Mucosa of rectum (tissue), 2 donors: ENCODE measurements around the gene IP6K1.
A peak's percentile ranks its signal among the peaks of the same experiment; 100 is the strongest.

Source experiments
- H3K27ac ChIP-seq, 2 donors: one replicate each; pipeline ENCODE4 v1.7.0; 2013; ENCODE audit warnings: inconsistent platforms in 2 of 2, low read depth in 2 of 2, low read length in 2 of 2
- H3K27me3 ChIP-seq, 2 donors: one replicate each; pipeline ENCODE4 v1.7.0; 2013; ENCODE audit warnings: low read length in 2 of 2; ENCODE audit not compliant: control insufficient read depth in 2 of 2, insufficient read depth in 2 of 2
- H3K36me3 ChIP-seq, 2 donors: one replicate each; pipeline ENCODE4 v1.7.0; 2013; ENCODE audit warnings: low read length in 2 of 2; ENCODE audit not compliant: control insufficient read depth in 2 of 2, insufficient read depth in 2 of 2
- H3K4me1 ChIP-seq, 2 donors: one replicate each; pipeline ENCODE4 v1.7.0; 2013; ENCODE audit warnings: low read length in 2 of 2, mild to moderate bottlenecking in 1 of 2; ENCODE audit not compliant: control insufficient read depth in 2 of 2, insufficient read depth in 2 of 2
- H3K4me3 ChIP-seq, 2 donors: one replicate each; pipeline ENCODE4 v1.7.0; 2013; ENCODE audit warnings: low read length in 2 of 2
- H3K9ac ChIP-seq, 2 donors: one replicate each; pipeline ENCODE4 v1.7.0; 2013; ENCODE audit warnings: low read length in 2 of 2, low read depth in 1 of 2, mild to moderate bottlenecking in 1 of 2
- H3K9me3 ChIP-seq, 2 donors: one replicate each; pipeline ENCODE4 v1.7.0; 2013; ENCODE audit warnings: low read length in 2 of 2; ENCODE audit not compliant: control insufficient read depth in 2 of 2
- donor health status: healthy.
- donor health status: Normal muscosa, but diverticular disease.

Gene IP6K1

GRCh38 chr3:49805367-49805782 lies 19.0 kb upstream of the IP6K1 start:
- Histone ChIP-seq H3K9me3 (no peaks in the 10 kb centered on the region), H3K27ac (peak overlapping the region; percentile 60 to 69), H3K4me1 (peaks cover 23 to 27% of the 10 kb centered on the region in 2 donors), H3K9ac (peak overlapping the region in 1 of 2 donors; percentile 12), H3K36me3 (peaks cover 14 to 17% of the 10 kb centered on the region in 2 donors), H3K4me3 (no peak overlapping the region), H3K27me3 (peaks cover 0 to 2% of the 10 kb centered on the region in 2 donors)

GRCh38 chr3:49804141-49805041 lies 18.0 kb upstream of the IP6K1 start:
- Histone ChIP-seq H3K4me3 (peak overlapping the region; percentile 75 to 89), H3K27me3 (peaks cover 0 to 2% of the 10 kb centered on the region in 2 donors), H3K27ac (peak overlapping the region in 1 of 2 donors; percentile 90), H3K9me3 (no peaks in the 10 kb centered on the region), H3K9ac (no peak overlapping the region), H3K4me1 (peaks cover 23 to 27% of the 10 kb centered on the region in 2 donors), H3K36me3 (peaks cover 5 to 7% of the 10 kb centered on the region in 2 donors)

- peak overlapping the region; percentile 77 to 90 for H3K27ac ChIP-seq
- H3K27me3 ChIP-seq, result peaks cover 0 to 2% of the 10 kb centered on the region in 2 donors
- peaks cover 23 to 27% of the 10 kb centered on the region in 2 donors for H3K4me1 ChIP-seq
- no peaks in the 10 kb centered on the region for H3K36me3 ChIP-seq
- H3K4me3 ChIP-seq, result peak overlapping the region; percentile 75 to 89
- H3K9ac ChIP-seq, result peak overlapping the region; percentile 56 to 72
- H3K9me3 ChIP-seq, result no peaks in the 10 kb centered on the region
Measured at GRCh38 chr3:49803465-49804140, 17.3 kb upstream of the IP6K1 start.

GRCh38 chr3:49802719-49803464 lies 16.6 kb upstream of the IP6K1 start, which contains the start of gene INKA1:
Gene INKA1 (plus strand): TSS chr3:49803261. CDS start chr3:49803393, 132 bp downstream.
- H3K9ac ChIP-seq, result peak within 1 kb of the TSS; percentile 72 to 82
- peak within 1 kb of the TSS; percentile 83 to 90 for H3K27ac ChIP-seq
- peak within 1 kb of the TSS; percentile 75 to 89 for H3K4me3 ChIP-seq
- peaks cover 23 to 27% of the 10 kb centered on the region in 2 donors for H3K4me1 ChIP-seq
- H3K36me3 ChIP-seq, result no peaks in the 10 kb centered on the region
- H3K27me3 ChIP-seq, result peaks cover 0 to 2% of the 10 kb centered on the region in 2 donors
- no peaks in the 10 kb centered on the region for H3K9me3 ChIP-seq

- H3K4me3 ChIP-seq, result no peak overlapping the region
- peaks cover 23 to 27% of the 10 kb centered on the region in 2 donors for H3K4me1 ChIP-seq
- peaks cover 0 to 2% of the 10 kb centered on the region in 2 donors for H3K27me3 ChIP-seq
- H3K9me3 ChIP-seq, result no peaks in the 10 kb centered on the region
- no peaks in the 10 kb centered on the region for H3K36me3 ChIP-seq
- no peak overlapping the region for H3K27ac ChIP-seq
- no peak overlapping the region for H3K9ac ChIP-seq
Measured at GRCh38 chr3:49801160-49801559, 14.8 kb upstream of the IP6K1 start.

- peaks cover 0 to 2% of the 10 kb centered on the region in 2 donors for H3K27me3 ChIP-seq
- H3K4me1 ChIP-seq, result peaks cover 14 to 16% of the 10 kb centered on the region in 2 donors
- H3K36me3 ChIP-seq, result no peaks in the 10 kb centered on the region
- no peak within 1 kb of the TSS for H3K27ac ChIP-seq
- no peak within 1 kb of the TSS for H3K4me3 ChIP-seq
- H3K9ac ChIP-seq, result no peak within 1 kb of the TSS
- no peaks in the 10 kb centered on the region for H3K9me3 ChIP-seq
Measured at GRCh38 chr3:49799761-49800160, 13.4 kb upstream of the IP6K1 start, which contains the start of gene CDHR4. Gene CDHR4 (minus strand): TSS chr3:49799873. CDS start chr3:49799812, 61 bp downstream.

- no peaks in the 10 kb centered on the region for H3K36me3 ChIP-seq
- H3K4me3 ChIP-seq, result no peak overlapping the region
- peaks cover 0 to 2% of the 10 kb centered on the region in 2 donors for H3K27me3 ChIP-seq
- no peak overlapping the region for H3K27ac ChIP-seq
- H3K4me1 ChIP-seq, result peaks cover 9 to 13% of the 10 kb centered on the region in 2 donors
- no peaks in the 10 kb centered on the region for H3K9me3 ChIP-seq
- H3K9ac ChIP-seq, result no peak overlapping the region
Measured at GRCh38 chr3:49799105-49799504, 12.8 kb upstream of the IP6K1 start.

- no peaks in the 10 kb centered on the region for H3K27me3 ChIP-seq
- H3K4me3 ChIP-seq, result no peak overlapping the region
- no peak overlapping the region for H3K27ac ChIP-seq
- no peaks in the 10 kb centered on the region for H3K4me1 ChIP-seq
- no peaks in the 10 kb centered on the region for H3K9me3 ChIP-seq
- no peak overlapping the region for H3K9ac ChIP-seq
- H3K36me3 ChIP-seq, result no peaks in the 10 kb centered on the region
Measured at GRCh38 chr3:49794926-49795905, 8.9 kb upstream of the IP6K1 start.

- no peak overlapping the region for H3K27ac ChIP-seq
Measured at GRCh38 chr3:49794431-49794830, 8.1 kb upstream of the IP6K1 start.

More at GRCh38 chr3:49794431-49794830, 8.1 kb upstream of the IP6K1 start:
- Histone ChIP-seq H3K4me3 (no peak overlapping the region), H3K9ac (no peak overlapping the region), H3K27me3 (no peaks in the 10 kb centered on the region), H3K36me3 (no peaks in the 10 kb centered on the region), H3K9me3 (no peaks in the 10 kb centered on the region), H3K4me1 (no peaks in the 10 kb centered on the region)
